C4-2B (cell line): ENCODE data around the gene SLC2A13.

ENCODE experiments used
- ZFX ChIP-seq: fragments of 450-650 bp; IDR thresholded peaks from 2 replicates; pipeline ENCODE4 v1.6.1; 2017
- TF ChIP-seq, protein P1 (sequence below): fragments of 450-650 bp; conservative IDR thresholded peaks from 2 replicates; pipeline ENCODE4 v1.5.1; 2017; ENCODE audit warnings: mild to moderate bottlenecking

DNA sequence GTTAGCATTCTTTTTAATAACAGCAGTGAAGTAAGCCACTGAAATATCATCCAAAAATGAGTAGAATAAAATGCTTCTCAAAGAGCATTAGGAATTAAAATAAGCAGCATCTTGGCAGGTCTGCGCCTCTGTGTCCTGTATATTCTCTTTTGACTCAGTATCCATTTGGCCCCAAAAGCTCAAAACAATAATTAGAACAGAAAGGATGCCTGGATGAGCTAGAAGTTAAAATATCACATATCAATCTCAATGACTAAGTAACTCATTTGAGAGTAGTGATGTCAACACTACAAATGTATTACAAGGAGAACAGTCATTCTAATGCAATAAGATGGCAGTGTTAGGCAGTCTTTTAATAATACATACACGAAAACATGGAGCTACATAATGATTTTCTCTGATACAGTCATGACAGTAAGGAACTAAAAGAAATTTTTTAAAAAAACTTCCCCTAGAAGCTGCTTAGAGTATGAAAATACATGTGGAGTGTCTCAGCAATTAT lies 325.4 kb downstream of the SLC2A13 start:
- TF ChIP-seq, protein P1, sequence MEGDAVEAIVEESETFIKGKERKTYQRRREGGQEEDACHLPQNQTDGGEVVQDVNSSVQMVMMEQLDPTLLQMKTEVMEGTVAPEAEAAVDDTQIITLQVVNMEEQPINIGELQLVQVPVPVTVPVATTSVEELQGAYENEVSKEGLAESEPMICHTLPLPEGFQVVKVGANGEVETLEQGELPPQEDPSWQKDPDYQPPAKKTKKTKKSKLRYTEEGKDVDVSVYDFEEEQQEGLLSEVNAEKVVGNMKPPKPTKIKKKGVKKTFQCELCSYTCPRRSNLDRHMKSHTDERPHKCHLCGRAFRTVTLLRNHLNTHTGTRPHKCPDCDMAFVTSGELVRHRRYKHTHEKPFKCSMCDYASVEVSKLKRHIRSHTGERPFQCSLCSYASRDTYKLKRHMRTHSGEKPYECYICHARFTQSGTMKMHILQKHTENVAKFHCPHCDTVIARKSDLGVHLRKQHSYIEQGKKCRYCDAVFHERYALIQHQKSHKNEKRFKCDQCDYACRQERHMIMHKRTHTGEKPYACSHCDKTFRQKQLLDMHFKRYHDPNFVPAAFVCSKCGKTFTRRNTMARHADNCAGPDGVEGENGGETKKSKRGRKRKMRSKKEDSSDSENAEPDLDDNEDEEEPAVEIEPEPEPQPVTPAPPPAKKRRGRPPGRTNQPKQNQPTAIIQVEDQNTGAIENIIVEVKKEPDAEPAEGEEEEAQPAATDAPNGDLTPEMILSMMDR, result no peak
- no peak for TF ChIP-seq ZFX
